Activated CD4-positive, alpha-beta T cell treated with anti-CD3 and anti-CD28 coated beads for 1 hour (primary cell): ENCODE data around the gene GLT8D2.

Experiments used
- DNase-seq: peaks from one replicate; pipeline ENCODE4 v3.0.0-alpha.2; 2020

Gene GLT8D2

GRCh38 chr12:103997286-103997900, 52.6 kb downstream of the GLT8D2 start:
- DNase-seq, result no peak

GRCh38 chr12:103996595-103996994, 53.4 kb downstream of the GLT8D2 start:
- DNase-seq, result no peak

- DNase-seq, result no peak
These were observed 55.8 kb downstream of the GLT8D2 start for GRCh38 chr12:103994235-103994634.

GRCh38 chr12:103986829-103987228, 63.2 kb downstream of the GLT8D2 start:
- DNase-seq, result no peak

- no peak for DNase-seq
These were observed 71.5 kb downstream of the GLT8D2 start for GRCh38 chr12:103978384-103978982.

- no peak for DNase-seq
These were observed 74.6 kb downstream of the GLT8D2 start for GRCh38 chr12:103975368-103975767.

- no peak for DNase-seq
These were observed 76.1 kb downstream of the GLT8D2 start for GRCh38 chr12:103973909-103974308.

- no peak for DNase-seq
These were observed 80.6 kb downstream of the GLT8D2 start for GRCh38 chr12:103969391-103969790.

- DNase-seq, result no peak
These were observed 83.3 kb downstream of the GLT8D2 start for GRCh38 chr12:103966736-103967135.

- peak; percentile 93 for DNase-seq
These were observed 84.1 kb downstream of the GLT8D2 start, which contains the start of gene TDG for GRCh38 chr12:103965590-103966504. TSS of gene TDG (plus strand) at chr12:103965872. CDS start at chr12:103966038, 166 bp downstream.

GRCh38 chr12:103965255-103965589, 84.8 kb downstream of the GLT8D2 start:
- DNase-seq, result no peak

GRCh38 chr12:103964805-103965204, 85.2 kb downstream of the GLT8D2 start:
- DNase-seq, result no peak

- no peak for DNase-seq
These were observed 87.5 kb downstream of the GLT8D2 start for GRCh38 chr12:103962493-103962892.

- no peak for DNase-seq
These were observed 89.3 kb downstream of the GLT8D2 start for GRCh38 chr12:103960616-103961227.

GRCh38 chr12:103958621-103959020, 91.4 kb downstream of the GLT8D2 start:
- DNase-seq, result no peak

GRCh38 chr12:103957865-103958388, 92.1 kb downstream of the GLT8D2 start:
- no peak for DNase-seq

- DNase-seq, result no peak
These were observed 93.4 kb downstream of the GLT8D2 start for GRCh38 chr12:103956509-103957027.

- DNase-seq, result no peak
These were observed 94.0 kb downstream of the GLT8D2 start for GRCh38 chr12:103955811-103956508.

GRCh38 chr12:103952497-103952896, 97.5 kb downstream of the GLT8D2 start:
- no peak for DNase-seq

GRCh38 chr12:103948746-103949406, 101.1 kb downstream of the GLT8D2 start:
- no peak for DNase-seq

- no peak for DNase-seq
These were observed 102.0 kb downstream of the GLT8D2 start for GRCh38 chr12:103947871-103948555.
